H9 (cell line): ENCODE data around the gene SLC27A1. TPM values are rescaled to one million over a fixed set of nuclear protein-coding genes. Genes with fewer than 3 reads are reported as not detected.

Experiments
- DNase-seq: peaks from one replicate; pipeline ENCODE4 v3.0.0-alpha.2; 2017
- H2AFZ ChIP-seq: one replicate; pipeline ENCODE4 v1.6.1; 2013; ENCODE audit warnings: mild to moderate bottlenecking, low read length, control low read depth, moderate library complexity
- H2AK5ac ChIP-seq: 2 replicates; pipeline ENCODE4 v1.6.1; 2013; ENCODE audit warnings: low read length, control low read depth, mixed read lengths; ENCODE audit not compliant: insufficient read length
- H2BK120ac ChIP-seq: one replicate; pipeline ENCODE4 v1.6.1; 2013; ENCODE audit warnings: low read depth, mild to moderate bottlenecking, low read length, control low read depth, inconsistent platforms; ENCODE audit not compliant: poor library complexity, severe bottlenecking
- H2BK12ac ChIP-seq: 2 replicates; pipeline ENCODE4 v1.6.1; 2013; ENCODE audit warnings: low read length, control low read depth, mixed read lengths, low read depth; ENCODE audit not compliant: insufficient read length
- H2BK15ac ChIP-seq: 2 replicates; pipeline ENCODE4 v1.6.1; 2013; ENCODE audit warnings: low read depth, low read length, control low read depth
- H2BK20ac ChIP-seq: one replicate; pipeline ENCODE4 v1.6.1; 2013; ENCODE audit warnings: low read depth, mild to moderate bottlenecking, low read length, control low read depth, inconsistent platforms; ENCODE audit not compliant: poor library complexity, severe bottlenecking
- H2BK5ac ChIP-seq: 2 replicates; pipeline ENCODE4 v1.6.1; 2013; ENCODE audit warnings: low read length, control low read depth, mixed read lengths; ENCODE audit not compliant: insufficient read length
- H3K14ac ChIP-seq: 2 replicates; pipeline ENCODE4 v1.6.1; 2013; ENCODE audit warnings: low read length, control low read depth; ENCODE audit not compliant: insufficient read depth
- H3K18ac ChIP-seq: 2 replicates; pipeline ENCODE4 v1.6.1; 2013; ENCODE audit warnings: low read depth, mild to moderate bottlenecking, mixed read lengths, low read length, control low read depth; ENCODE audit not compliant: insufficient read length
- H3K23ac ChIP-seq: 2 replicates; pipeline ENCODE4 v1.6.1; 2013; ENCODE audit warnings: low read length, control low read depth, mixed read lengths, low read depth; ENCODE audit not compliant: insufficient read length
- H3K23me2 ChIP-seq: 2 replicates; pipeline ENCODE4 v1.6.1; 2013; ENCODE audit warnings: low read depth, mild to moderate bottlenecking, mixed read lengths, low read length, control low read depth; ENCODE audit not compliant: insufficient read length, poor library complexity, severe bottlenecking
- H3K27ac ChIP-seq: 2 replicates; pipeline ENCODE4 v1.5.1; 2013; ENCODE audit warnings: low read length, control low read depth, mixed read lengths, low read depth; ENCODE audit not compliant: insufficient read length
- H3K27me3 ChIP-seq: 2 replicates; pipeline ENCODE4 v1.6.1; 2013; ENCODE audit warnings: low read length, control low read depth, inconsistent platforms; ENCODE audit not compliant: insufficient read depth
- H3K4ac ChIP-seq: 2 replicates; pipeline ENCODE4 v1.6.1; 2013; ENCODE audit warnings: low read depth, mild to moderate bottlenecking, control low read depth, inconsistent platforms, low read length, moderate library complexity
- H3K4me1 ChIP-seq: 2 replicates; pipeline ENCODE4 v1.6.1; 2013; ENCODE audit warnings: low read length, control low read depth, inconsistent platforms; ENCODE audit not compliant: insufficient read depth
- H3K4me2 ChIP-seq: 2 replicates; pipeline ENCODE4 v1.6.1; 2013; ENCODE audit warnings: low read length, control low read depth, mixed read lengths; ENCODE audit not compliant: insufficient read length, insufficient read depth
- H3K56ac ChIP-seq: 2 replicates; pipeline ENCODE4 v1.6.1; 2013; ENCODE audit warnings: low read depth, mild to moderate bottlenecking, mixed read lengths, low read length, control low read depth; ENCODE audit not compliant: insufficient read length
- H3K79me1 ChIP-seq: 2 replicates; pipeline ENCODE4 v1.6.1; 2013; ENCODE audit warnings: low read depth, mild to moderate bottlenecking, moderate library complexity, low read length, control low read depth, inconsistent platforms; ENCODE audit not compliant: insufficient read depth, poor library complexity, severe bottlenecking
- H3K79me2 ChIP-seq: 2 replicates; pipeline ENCODE4 v1.6.1; 2013; ENCODE audit warnings: low read length, control low read depth, inconsistent platforms; ENCODE audit not compliant: insufficient read depth
- H3K9ac ChIP-seq: 2 replicates; pipeline ENCODE4 v1.6.1; 2013; ENCODE audit warnings: low read length, control low read depth, mixed read lengths; ENCODE audit not compliant: insufficient read length; ENCODE audit errors: extremely low read depth
- H3K9me3 ChIP-seq: one replicate; pipeline ENCODE4 v1.6.1; 2013; ENCODE audit warnings: low read depth, low read length, inconsistent platforms; ENCODE audit not compliant: control insufficient read depth
- H3T11ph ChIP-seq: one replicate; pipeline ENCODE4 v1.6.1; 2013; ENCODE audit warnings: mild to moderate bottlenecking, low read length, control low read depth, inconsistent platforms
- H4K20me1 ChIP-seq: one replicate; pipeline ENCODE4 v1.6.1; 2013; ENCODE audit not compliant: control insufficient read depth, insufficient read length, insufficient read depth
- H4K5ac ChIP-seq: 2 replicates; pipeline ENCODE4 v1.6.1; 2013; ENCODE audit warnings: low read depth, mild to moderate bottlenecking, mixed read lengths, low read length, control low read depth; ENCODE audit not compliant: insufficient read length
- H4K8ac ChIP-seq: replicated peaks from 2 replicates; pipeline ENCODE4 v1.6.1; 2013; ENCODE audit warnings: low read length, control low read depth, mixed read lengths, low read depth; ENCODE audit not compliant: insufficient read length
- H4K91ac ChIP-seq: 2 replicates; pipeline ENCODE4 v1.6.1; 2013; ENCODE audit warnings: low read depth, mild to moderate bottlenecking, moderate library complexity, mixed read lengths, low read length, control low read depth; ENCODE audit not compliant: insufficient read length
- H3K27ac Mint-ChIP-seq, 3 experiments: 2 replicates in 2 of 3; 3 replicates in 1 of 3; pipeline ENCODE4 v1.8.0; 2020 to 2021; ENCODE audit warnings: mixed read lengths in 3 of 3, mild to moderate bottlenecking in 1 of 3, moderate library complexity in 1 of 3
- H3K27me3 Mint-ChIP-seq: 2 replicates; pipeline ENCODE4 v1.8.0; 2021; ENCODE audit warnings: low read depth, mild to moderate bottlenecking, moderate library complexity, mixed read lengths
- H3K36me3 Mint-ChIP-seq, 3 experiments: 2 replicates in 2 of 3; 3 replicates in 1 of 3; pipeline ENCODE4 v1.8.0; 2020 to 2021; ENCODE audit warnings: low read depth in 3 of 3, mixed read lengths in 3 of 3; ENCODE audit not compliant: insufficient read depth in 1 of 3
- H3K4me1 Mint-ChIP-seq, 2 experiments: 2 replicates each; pipeline ENCODE4 v1.8.0; 2020; ENCODE audit warnings: mixed read lengths in 2 of 2
- H3K4me3 Mint-ChIP-seq, 2 experiments: 2 replicates in 1 of 2; 3 replicates in 1 of 2; pipeline ENCODE4 v1.8.0; 2020 to 2021; ENCODE audit warnings: mild to moderate bottlenecking in 2 of 2, mixed read lengths in 2 of 2, moderate library complexity in 1 of 2
- H3K9me3 Mint-ChIP-seq, 2 experiments: 2 replicates in 1 of 2; 3 replicates in 1 of 2; pipeline ENCODE4 v1.8.0; 2020; ENCODE audit warnings: mild to moderate bottlenecking in 2 of 2, mixed read lengths in 2 of 2, moderate library complexity in 1 of 2
- CTCF ChIP-seq: fragments of 200-600 bp; sonication (generic); conservative IDR thresholded peaks from 3 replicates; pipeline ENCODE4 v1.8.0; 2021; ENCODE audit warnings: antibody characterized with exemption, mild to moderate bottlenecking
- WGBS: extraction: QIAGEN DNeasy Blood & Tissue Kit; methylation state at CpG from one replicate; pipeline ENCODE4 v1.1.7; 2013; ENCODE audit warnings: missing lambda C conversion rate, low lambda C conversion rate, mixed read lengths; ENCODE audit not compliant: insufficient read length; ENCODE audit errors: extremely low coverage; 5-methylcytosine and 5-hydroxymethylcytosine counted together
- total RNA-seq: library from RNA; stranded (reverse); gene quantifications from 2 replicates; pipeline ENCODE4 v1.2.1, GENCODE V29; 2021

The SLC27A1 gene
- total RNA-seq, 1 experiment from 2014 or later = 6.4 TPM

DNA sequence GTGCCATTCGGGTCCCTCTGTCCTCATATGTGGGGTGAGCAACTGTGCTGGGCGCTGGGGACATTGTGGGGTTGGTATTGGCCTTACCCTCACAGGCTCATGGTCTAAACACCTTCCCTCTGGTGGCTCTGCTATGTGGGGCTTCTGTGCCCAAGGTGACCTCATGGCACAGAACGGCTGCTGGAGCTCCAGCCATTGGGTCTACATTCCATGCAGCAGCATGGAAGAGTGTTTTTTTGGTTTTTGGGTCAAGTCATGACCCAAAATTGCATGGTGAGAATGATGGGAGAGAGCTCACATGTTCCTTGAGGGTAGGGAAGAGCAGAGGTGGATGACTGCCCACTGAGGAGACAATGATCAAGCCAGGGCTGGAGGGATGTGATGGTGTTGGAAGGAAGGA lies 58.3 kb downstream of the SLC27A1 start:
- no CpG with 5 or more reads among the region's 3 CpGs for WGBS

More for the DNA sequence above, 58.3 kb downstream of the SLC27A1 start:
- Histone ChIP-seq H3K79me2 (no peaks in the 10 kb centered on the region), H3K23me2 (no peaks in the 10 kb centered on the region), H3K27me3 (no peaks in the 10 kb centered on the region), H3K23ac (no peak overlapping the region), H2BK15ac (no peak overlapping the region), H2BK5ac (no peak overlapping the region), H3K4me2 (no peak overlapping the region), H2BK120ac (no peak overlapping the region), H4K91ac (no peak overlapping the region), H3K27ac (no peak overlapping the region), H2AFZ (no peak overlapping the region), H4K20me1 (no peaks in the 10 kb centered on the region), H2BK20ac (no peak overlapping the region), H2AK5ac (no peak overlapping the region), H3T11ph (no peak overlapping the region), H3K4ac (no peak overlapping the region), H4K5ac (no peak overlapping the region), H3K4me1 (0 out of 2 replicates have a peak, but pooled peaks cover 2% of the 10 kb centered on the region), H3K14ac (no peak overlapping the region), H3K9me3 (no peaks in the 10 kb centered on the region), H2BK12ac (no peak overlapping the region), H3K18ac (no peak overlapping the region), H4K8ac (no peak overlapping the region), H3K56ac (no peak overlapping the region), H3K9ac (no peak overlapping the region), H3K79me1 (no peaks in the 10 kb centered on the region)
- DNase-seq = no peak
- Mint-ChIP-seq H3K4me3 (no peak overlapping the region), H3K36me3 (no peaks in the 10 kb centered on the region; a peak in 1 of 7 replicates), H3K27me3 (peaks cover 3% of the 10 kb centered on the region), H3K27ac (no peak overlapping the region; a peak in 1 of 7 replicates), H3K9me3 (peaks cover 5 to 7% of the 10 kb centered on the region in 2 experiments; a peak in 3 of 5 replicates), H3K4me1 (peaks cover 8 to 13% of the 10 kb centered on the region in 2 experiments)
- no peak for TF ChIP-seq CTCF
